Measurements from ENCODE around the gene TRAK1.

The TRAK1 gene

GRCh38 chr3:42213417-42213816 lies 122.3 kb downstream of the TRAK1 start:
- Histone ChIP-seq H3K4me2 (ENCODE audit: low read length) (no peak overlapping the region), H3K79me2 (ENCODE audit: low read length) (no peaks in the 10 kb centered on the region), H2AFZ (ENCODE audit: low read depth, low read length) (no peak overlapping the region), H3K27me3 (ENCODE audit: low read depth, low read length) (no peaks in the 10 kb centered on the region), H3K9me3 (ENCODE audit: insufficient read depth, low read length) (no peaks in the 10 kb centered on the region), H3K36me3 (replicated peaks; ENCODE audit: low read depth, low read length) (peaks cover 71% of the 10 kb centered on the region), H3K4me3 (ENCODE audit: low read length) (no peak overlapping the region), H3K4me1 (ENCODE audit: low read length) (no peaks in the 10 kb centered on the region), H3K9ac (ENCODE audit: low read length) (no peak overlapping the region), H3K27ac (ENCODE audit: low read length) (no peak overlapping the region), H4K20me1 (ENCODE audit: insufficient read depth, low read length) (peaks cover 10% of the 10 kb centered on the region; the same call in 1 of the 2 replicates)
- no peak for TF ChIP-seq EZH2phosphoT487 (IDR thresholded peaks at IDR 0.05; ENCODE audit: low read depth)
- TF ChIP-seq, protein P1, sequence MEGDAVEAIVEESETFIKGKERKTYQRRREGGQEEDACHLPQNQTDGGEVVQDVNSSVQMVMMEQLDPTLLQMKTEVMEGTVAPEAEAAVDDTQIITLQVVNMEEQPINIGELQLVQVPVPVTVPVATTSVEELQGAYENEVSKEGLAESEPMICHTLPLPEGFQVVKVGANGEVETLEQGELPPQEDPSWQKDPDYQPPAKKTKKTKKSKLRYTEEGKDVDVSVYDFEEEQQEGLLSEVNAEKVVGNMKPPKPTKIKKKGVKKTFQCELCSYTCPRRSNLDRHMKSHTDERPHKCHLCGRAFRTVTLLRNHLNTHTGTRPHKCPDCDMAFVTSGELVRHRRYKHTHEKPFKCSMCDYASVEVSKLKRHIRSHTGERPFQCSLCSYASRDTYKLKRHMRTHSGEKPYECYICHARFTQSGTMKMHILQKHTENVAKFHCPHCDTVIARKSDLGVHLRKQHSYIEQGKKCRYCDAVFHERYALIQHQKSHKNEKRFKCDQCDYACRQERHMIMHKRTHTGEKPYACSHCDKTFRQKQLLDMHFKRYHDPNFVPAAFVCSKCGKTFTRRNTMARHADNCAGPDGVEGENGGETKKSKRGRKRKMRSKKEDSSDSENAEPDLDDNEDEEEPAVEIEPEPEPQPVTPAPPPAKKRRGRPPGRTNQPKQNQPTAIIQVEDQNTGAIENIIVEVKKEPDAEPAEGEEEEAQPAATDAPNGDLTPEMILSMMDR (IDR thresholded peaks at IDR 0.05; ENCODE audit: low read depth, low read length): no peak

GRCh38 chr3:42214064-42214463 lies 122.9 kb downstream of the TRAK1 start:
- no peak for TF ChIP-seq EZH2phosphoT487 (IDR thresholded peaks at IDR 0.05; ENCODE audit: low read depth)
- TF ChIP-seq, protein P1 (IDR thresholded peaks at IDR 0.05; ENCODE audit: low read depth, low read length): no peak
- H3K27me3 ChIP-seq (ENCODE audit: low read depth, low read length): no peaks in the 10 kb centered on the region
- H3K9ac ChIP-seq (ENCODE audit: low read length): no peak overlapping the region
- no peaks in the 10 kb centered on the region for H3K4me1 ChIP-seq (ENCODE audit: low read length)
- no peak overlapping the region for H2AFZ ChIP-seq (ENCODE audit: low read depth, low read length)
- H3K9me3 ChIP-seq (ENCODE audit: insufficient read depth, low read length): no peaks in the 10 kb centered on the region
- no peak overlapping the region for H3K27ac ChIP-seq (ENCODE audit: low read length)
- H3K79me2 ChIP-seq (ENCODE audit: low read length): no peaks in the 10 kb centered on the region
- H3K36me3 ChIP-seq (replicated peaks; ENCODE audit: low read depth, low read length): peaks cover 70% of the 10 kb centered on the region
- H3K4me2 ChIP-seq (ENCODE audit: low read length): no peak overlapping the region
- H3K4me3 ChIP-seq (ENCODE audit: low read length): no peak overlapping the region
- H4K20me1 ChIP-seq (ENCODE audit: insufficient read depth, low read length): peaks cover 5% of the 10 kb centered on the region; the same call in 1 of the 2 replicates

GRCh38 chr3:42214565-42215283 lies 123.6 kb downstream of the TRAK1 start:
- no peak overlapping the region for H3K9ac ChIP-seq (ENCODE audit: low read length)

DNA sequence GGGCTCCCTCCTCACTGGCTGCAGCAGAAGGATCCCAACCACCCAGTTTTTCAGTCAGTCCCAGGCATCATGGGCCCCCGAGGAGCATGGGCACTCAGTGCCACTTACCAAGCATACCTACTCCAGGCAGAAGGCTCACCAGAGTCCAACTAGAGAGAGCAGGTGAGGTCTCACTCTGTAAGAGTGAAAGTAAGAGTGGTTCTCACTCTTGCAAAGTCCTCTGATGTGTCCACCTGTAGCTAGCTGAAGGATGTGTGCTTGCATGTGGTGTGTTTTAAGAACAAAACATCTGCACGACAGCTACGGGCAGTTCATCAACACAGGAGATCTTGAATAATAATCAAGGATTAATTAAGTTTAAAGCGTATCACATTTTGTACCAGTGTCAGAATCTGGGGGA lies 125.1 kb downstream of the TRAK1 start:
- H3K27ac ChIP-seq (ENCODE audit: low read length): no peak overlapping the region
- H3K9me3 ChIP-seq (ENCODE audit: insufficient read depth, low read length): no peaks in the 10 kb centered on the region
- H3K4me2 ChIP-seq (ENCODE audit: low read length): no peak overlapping the region
- H3K4me3 ChIP-seq (ENCODE audit: low read length): no peak overlapping the region
- H2AFZ ChIP-seq (ENCODE audit: low read depth, low read length): no peak overlapping the region
- no peaks in the 10 kb centered on the region for H3K79me2 ChIP-seq (ENCODE audit: low read length)
- H4K20me1 ChIP-seq (ENCODE audit: insufficient read depth, low read length): 0 out of 2 replicates have a peak, but pooled peaks cover 4% of the 10 kb centered on the region
- H3K27me3 ChIP-seq (ENCODE audit: low read depth, low read length): no peaks in the 10 kb centered on the region
- H3K36me3 ChIP-seq (replicated peaks; ENCODE audit: low read depth, low read length): peaks cover 76% of the 10 kb centered on the region
- H3K9ac ChIP-seq (ENCODE audit: low read length): no peak overlapping the region
- H3K4me1 ChIP-seq (ENCODE audit: low read length): no peaks in the 10 kb centered on the region
- TF ChIP-seq EZH2phosphoT487 (IDR thresholded peaks at IDR 0.05; ENCODE audit: low read depth): no peak
- TF ChIP-seq, protein P1 (IDR thresholded peaks at IDR 0.05; ENCODE audit: low read depth, low read length): no peak

More at GRCh38 chr3:42214565-42215283, 123.6 kb downstream of the TRAK1 start:
- H2AFZ ChIP-seq (ENCODE audit: low read depth, low read length): no peak overlapping the region
- no peak overlapping the region for H3K4me3 ChIP-seq (ENCODE audit: low read length)
- H4K20me1 ChIP-seq (ENCODE audit: insufficient read depth, low read length): 0 out of 2 replicates have a peak, but pooled peaks cover 2% of the 10 kb centered on the region
- no peak overlapping the region for H3K4me2 ChIP-seq (ENCODE audit: low read length)
- H3K9me3 ChIP-seq (ENCODE audit: insufficient read depth, low read length): no peaks in the 10 kb centered on the region
- no peaks in the 10 kb centered on the region for H3K79me2 ChIP-seq (ENCODE audit: low read length)
- peaks cover 67% of the 10 kb centered on the region for H3K36me3 ChIP-seq (replicated peaks; ENCODE audit: low read depth, low read length)
- no peaks in the 10 kb centered on the region for H3K4me1 ChIP-seq (ENCODE audit: low read length)
- TF ChIP-seq, protein P1 (IDR thresholded peaks at IDR 0.05; ENCODE audit: low read depth, low read length): no peak
- no peak overlapping the region for H3K27ac ChIP-seq (ENCODE audit: low read length)
- H3K27me3 ChIP-seq (ENCODE audit: low read depth, low read length): no peaks in the 10 kb centered on the region

All from OCI-LY3 (cell line).